Omental fat pad (tissue), 4 donors: ENCODE measurements around the gene PRKAR1B. TPM values are rescaled to one million over a fixed set of nuclear protein-coding genes. Genes with fewer than 3 reads are reported as not detected.

Experiments used
- ATAC-seq: fragments of 150-250 bp; one replicate; pipeline ENCODE4 v1.9.1; 2016; ENCODE audit warnings: mild to moderate bottlenecking, moderate library complexity; ENCODE audit not compliant: low FRiP score
- DNase-seq: peaks from one replicate; pipeline ENCODE4 v3.0.0-alpha.2; 2019; ENCODE audit warnings: low spot score
- total RNA-seq, 4 donors: library from RNA; depleted of rRNA; stranded (reverse); fragments of >200 nt; gene quantifications; one replicate each; pipeline ENCODE4 v1.1.0, GENCODE V29; 2016
- TF ChIP-seq, protein P1 (sequence below), 3 donors: fragments of 450-650 bp; IDR thresholded peaks; one replicate each; pipeline ENCODE4 v1.5.1; 2016 to 2017; ENCODE audit warnings: antibody characterized with exemption in 3 of 3, mild to moderate bottlenecking in 3 of 3, moderate library complexity in 2 of 3

PRKAR1B gene
- total RNA-seq, 4 donors from 2014 or later = 9.0 to 11.4 (median 10.3) TPM

GRCh38 chr7:519484-520390, 207.3 kb downstream of the PRKAR1B start, which contains the start of gene PDGFA:
Gene PDGFA (minus strand): TSS chr7:519846. CDS start chr7:519001, 845 bp downstream.
- DNase-seq = no peak
- ATAC-seq = peak; percentile 21
- TF ChIP-seq, protein P1, sequence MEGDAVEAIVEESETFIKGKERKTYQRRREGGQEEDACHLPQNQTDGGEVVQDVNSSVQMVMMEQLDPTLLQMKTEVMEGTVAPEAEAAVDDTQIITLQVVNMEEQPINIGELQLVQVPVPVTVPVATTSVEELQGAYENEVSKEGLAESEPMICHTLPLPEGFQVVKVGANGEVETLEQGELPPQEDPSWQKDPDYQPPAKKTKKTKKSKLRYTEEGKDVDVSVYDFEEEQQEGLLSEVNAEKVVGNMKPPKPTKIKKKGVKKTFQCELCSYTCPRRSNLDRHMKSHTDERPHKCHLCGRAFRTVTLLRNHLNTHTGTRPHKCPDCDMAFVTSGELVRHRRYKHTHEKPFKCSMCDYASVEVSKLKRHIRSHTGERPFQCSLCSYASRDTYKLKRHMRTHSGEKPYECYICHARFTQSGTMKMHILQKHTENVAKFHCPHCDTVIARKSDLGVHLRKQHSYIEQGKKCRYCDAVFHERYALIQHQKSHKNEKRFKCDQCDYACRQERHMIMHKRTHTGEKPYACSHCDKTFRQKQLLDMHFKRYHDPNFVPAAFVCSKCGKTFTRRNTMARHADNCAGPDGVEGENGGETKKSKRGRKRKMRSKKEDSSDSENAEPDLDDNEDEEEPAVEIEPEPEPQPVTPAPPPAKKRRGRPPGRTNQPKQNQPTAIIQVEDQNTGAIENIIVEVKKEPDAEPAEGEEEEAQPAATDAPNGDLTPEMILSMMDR (IDR thresholded peaks at IDR 0.05) = no peak

- ATAC-seq (peak; percentile 50), DNase-seq (no peak)
- TF ChIP-seq, protein P1 (IDR thresholded peaks at IDR 0.05) = no peak
Measured at GRCh38 chr7:518630-519483, 208.2 kb downstream of the PRKAR1B start.

GRCh38 chr7:517774-518629, 209.1 kb downstream of the PRKAR1B start:
- TF ChIP-seq, protein P1 (IDR thresholded peaks at IDR 0.05) = no peak
- no peak for DNase-seq

GRCh38 chr7:516606-517456, 210.2 kb downstream of the PRKAR1B start:
- no peak for DNase-seq
- TF ChIP-seq, protein P1 (IDR thresholded peaks at IDR 0.05) = no peak
- peak; percentile 62 for ATAC-seq

More at GRCh38 chr7:517774-518629, 209.1 kb downstream of the PRKAR1B start:
- no peak for ATAC-seq

- TF ChIP-seq, protein P1 (IDR thresholded peaks at IDR 0.05) = no peak
- no peak for ATAC-seq
- DNase-seq = no peak
Measured at GRCh38 chr7:516216-516605, 210.9 kb downstream of the PRKAR1B start.
